SK-N-SH treated with all-trans-retinoic acid at 6 μM for 48 hours (cell line): Measurements from ENCODE around the gene CD86.

Source experiments
- ATAC-seq: fragments of 200-7000 bp; cut with Tn5 transposase; 3 replicates; pipeline ENCODE4 v1.9.1; 2020; ENCODE audit warnings: mild to moderate bottlenecking, moderate library complexity
- ARNTL ChIP-seq: fragments of 450-650 bp; formaldehyde crosslinking; IDR thresholded peaks from 2 replicates; pipeline ENCODE4 v1.5.0; 2020; ENCODE audit warnings: low read depth, mild to moderate bottlenecking, moderate library complexity, borderline replicate concordance
- BACH2 ChIP-seq: fragments of 250-450 bp; sonication (Bioruptor Pico); IDR thresholded peaks from 2 replicates; pipeline ENCODE4 v1.9.0; 2021; ENCODE audit warnings: mild to moderate bottlenecking, borderline replicate concordance
- CREB5 ChIP-seq: fragments of 250-450 bp; sonication (Bioruptor Pico); IDR thresholded peaks from 2 replicates; pipeline ENCODE4 v1.5.1; 2020; ENCODE audit warnings: low read depth, mild to moderate bottlenecking, moderate library complexity
- ESRRG ChIP-seq: fragments of 250-450 bp; sonication (Bioruptor Pico); IDR thresholded peaks from 2 replicates; pipeline ENCODE4 v1.6.1; 2021; ENCODE audit warnings: mild to moderate bottlenecking
- GLIS3 ChIP-seq: fragments of 250-450 bp; sonication (Bioruptor Pico); IDR thresholded peaks from 2 replicates; pipeline ENCODE4 v1.5.0; 2020; ENCODE audit warnings: mild to moderate bottlenecking, moderate library complexity
- OSR1 ChIP-seq: fragments of 250-450 bp; sonication (Bioruptor Pico); IDR thresholded peaks from 2 replicates; pipeline ENCODE4 v1.8.0; 2022; ENCODE audit warnings: moderate library complexity, mild to moderate bottlenecking, inconsistent platforms
- PPARA ChIP-seq: fragments of 250-450 bp; sonication (Bioruptor Pico); IDR thresholded peaks from 2 replicates; pipeline ENCODE4 v1.5.0; 2020; ENCODE audit warnings: mild to moderate bottlenecking, borderline replicate concordance
- RARB ChIP-seq: fragments of 250-450 bp; sonication (Bioruptor Pico); IDR thresholded peaks from 2 replicates; pipeline ENCODE4 v1.8.0; 2021; ENCODE audit warnings: mild to moderate bottlenecking, moderate library complexity
- TCF4 ChIP-seq: fragments of 250-450 bp; sonication (Bioruptor Pico); IDR thresholded peaks from 2 replicates; pipeline ENCODE4 v1.8.0; 2021; ENCODE audit warnings: mild to moderate bottlenecking, moderate library complexity, borderline replicate concordance
- ZC3H10 ChIP-seq: fragments of 250-450 bp; sonication (Bioruptor Pico); IDR thresholded peaks from 2 replicates; pipeline ENCODE4 v1.5.1; 2021; ENCODE audit warnings: mild to moderate bottlenecking, moderate library complexity
- ZFP3 ChIP-seq: fragments of 250-450 bp; sonication (Bioruptor Pico); IDR thresholded peaks from 2 replicates; pipeline ENCODE4 v1.5.0; 2020; ENCODE audit warnings: mild to moderate bottlenecking, moderate library complexity
- ZFP30 ChIP-seq: fragments of 450-650 bp; formaldehyde crosslinking; IDR thresholded peaks from 2 replicates; pipeline ENCODE4 v1.5.0; 2022; ENCODE audit warnings: mild to moderate bottlenecking, moderate library complexity
- ZNF565 ChIP-seq: fragments of 450-650 bp; formaldehyde crosslinking; conservative IDR thresholded peaks from 2 replicates; pipeline ENCODE4 v1.5.0; 2020; ENCODE audit warnings: low read depth, mild to moderate bottlenecking, moderate library complexity
- ZNF70 ChIP-seq: fragments of 450-650 bp; formaldehyde crosslinking; IDR thresholded peaks from 2 replicates; pipeline ENCODE4 v1.5.0; 2020; ENCODE audit warnings: mild to moderate bottlenecking, moderate library complexity
- ZNF8 ChIP-seq: fragments of 450-650 bp; formaldehyde crosslinking; IDR thresholded peaks from 2 replicates; pipeline ENCODE4 v1.5.0; 2020; ENCODE audit warnings: mild to moderate bottlenecking, moderate library complexity
- TF ChIP-seq, protein P1 (sequence below): fragments of 250-450 bp; sonication (Bioruptor Pico); IDR thresholded peaks from 2 replicates; pipeline ENCODE4 v1.8.0; 2020; ENCODE audit warnings: mild to moderate bottlenecking, moderate library complexity, borderline replicate concordance
- TF ChIP-seq, protein P2 (sequence below): fragments of 250-450 bp; sonication (Bioruptor Pico); IDR thresholded peaks from 2 replicates; pipeline ENCODE4 v1.5.1; 2021; ENCODE audit warnings: mild to moderate bottlenecking, moderate library complexity

Gene CD86

DNA sequence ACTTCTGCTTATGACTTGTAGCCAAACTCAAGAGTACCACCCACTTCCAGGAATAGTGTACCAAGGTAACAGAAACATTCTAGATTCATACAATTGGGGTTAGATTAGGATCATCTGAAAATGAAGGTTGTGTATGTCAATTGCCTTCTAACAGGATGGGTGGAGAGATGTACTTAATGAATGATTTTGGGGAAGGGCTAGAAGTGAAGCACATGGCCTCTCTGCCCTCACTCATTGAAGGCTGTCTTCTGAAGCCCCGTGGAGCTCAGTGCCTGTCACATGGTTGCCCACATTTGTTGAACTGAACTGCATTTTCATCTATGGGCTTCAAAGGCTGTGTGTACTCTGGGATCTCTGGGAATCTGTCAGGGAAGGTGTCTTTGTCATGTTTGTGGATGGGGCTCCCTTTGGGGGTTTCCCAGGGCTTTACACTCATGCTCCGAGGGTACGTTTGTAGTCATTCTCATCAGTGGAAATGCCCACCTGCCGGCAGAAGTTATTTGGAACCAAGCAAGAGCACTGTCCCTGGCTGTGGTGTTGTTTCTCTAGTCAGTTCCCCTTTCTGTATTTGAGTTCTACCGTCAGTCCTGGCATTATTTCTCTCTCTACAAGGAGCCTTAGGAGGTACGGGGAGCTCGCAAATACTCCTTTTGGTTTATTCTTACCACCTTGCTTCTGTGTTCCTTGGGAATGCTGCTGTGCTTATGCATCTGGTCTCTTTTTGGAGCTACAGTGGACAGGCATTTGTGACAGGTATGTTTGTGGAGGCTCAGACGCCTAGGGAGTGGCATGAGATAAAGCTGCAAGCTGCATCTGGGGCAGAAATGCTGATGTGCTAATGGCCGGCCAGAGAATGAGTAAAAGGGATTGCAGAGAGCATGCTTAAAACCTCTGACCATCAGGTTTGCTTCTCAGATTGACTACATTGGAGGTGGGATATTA is 22.4 kb downstream of the CD86 start:
- TF ChIP-seq ZFP30 (no peak), CREB5 (CRISPR knock-in tag) (no peak), ZFP3 (no peak), TCF4 (no peak), ESRRG (no peak), GLIS3 (CRISPR knock-in tag) (no peak)
- TF ChIP-seq, protein P1, sequence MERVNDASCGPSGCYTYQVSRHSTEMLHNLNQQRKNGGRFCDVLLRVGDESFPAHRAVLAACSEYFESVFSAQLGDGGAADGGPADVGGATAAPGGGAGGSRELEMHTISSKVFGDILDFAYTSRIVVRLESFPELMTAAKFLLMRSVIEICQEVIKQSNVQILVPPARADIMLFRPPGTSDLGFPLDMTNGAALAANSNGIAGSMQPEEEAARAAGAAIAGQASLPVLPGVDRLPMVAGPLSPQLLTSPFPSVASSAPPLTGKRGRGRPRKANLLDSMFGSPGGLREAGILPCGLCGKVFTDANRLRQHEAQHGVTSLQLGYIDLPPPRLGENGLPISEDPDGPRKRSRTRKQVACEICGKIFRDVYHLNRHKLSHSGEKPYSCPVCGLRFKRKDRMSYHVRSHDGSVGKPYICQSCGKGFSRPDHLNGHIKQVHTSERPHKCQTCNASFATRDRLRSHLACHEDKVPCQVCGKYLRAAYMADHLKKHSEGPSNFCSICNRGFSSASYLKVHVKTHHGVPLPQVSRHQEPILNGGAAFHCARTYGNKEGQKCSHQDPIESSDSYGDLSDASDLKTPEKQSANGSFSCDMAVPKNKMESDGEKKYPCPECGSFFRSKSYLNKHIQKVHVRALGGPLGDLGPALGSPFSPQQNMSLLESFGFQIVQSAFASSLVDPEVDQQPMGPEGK (CRISPR knock-in tag), result no peak
- TF ChIP-seq, protein P2, sequence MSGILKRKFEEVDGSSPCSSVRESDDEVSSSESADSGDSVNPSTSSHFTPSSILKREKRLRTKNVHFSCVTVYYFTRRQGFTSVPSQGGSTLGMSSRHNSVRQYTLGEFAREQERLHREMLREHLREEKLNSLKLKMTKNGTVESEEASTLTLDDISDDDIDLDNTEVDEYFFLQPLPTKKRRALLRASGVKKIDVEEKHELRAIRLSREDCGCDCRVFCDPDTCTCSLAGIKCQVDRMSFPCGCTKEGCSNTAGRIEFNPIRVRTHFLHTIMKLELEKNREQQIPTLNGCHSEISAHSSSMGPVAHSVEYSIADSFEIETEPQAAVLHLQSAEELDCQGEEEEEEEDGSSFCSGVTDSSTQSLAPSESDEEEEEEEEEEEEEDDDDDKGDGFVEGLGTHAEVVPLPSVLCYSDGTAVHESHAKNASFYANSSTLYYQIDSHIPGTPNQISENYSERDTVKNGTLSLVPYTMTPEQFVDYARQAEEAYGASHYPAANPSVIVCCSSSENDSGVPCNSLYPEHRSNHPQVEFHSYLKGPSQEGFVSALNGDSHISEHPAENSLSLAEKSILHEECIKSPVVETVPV, result no peak
- ATAC-seq, result no peak

- no peak for ATAC-seq
- TF ChIP-seq PPARA (CRISPR knock-in tag), result no peak
- no peak for TF ChIP-seq ZNF8
- no peak for TF ChIP-seq OSR1 (CRISPR knock-in tag)
- no peak for TF ChIP-seq ZNF70 (CRISPR knock-in tag)
Observed at GRCh38 chr3:122078235-122078935, 23.2 kb downstream of the CD86 start.

DNA sequence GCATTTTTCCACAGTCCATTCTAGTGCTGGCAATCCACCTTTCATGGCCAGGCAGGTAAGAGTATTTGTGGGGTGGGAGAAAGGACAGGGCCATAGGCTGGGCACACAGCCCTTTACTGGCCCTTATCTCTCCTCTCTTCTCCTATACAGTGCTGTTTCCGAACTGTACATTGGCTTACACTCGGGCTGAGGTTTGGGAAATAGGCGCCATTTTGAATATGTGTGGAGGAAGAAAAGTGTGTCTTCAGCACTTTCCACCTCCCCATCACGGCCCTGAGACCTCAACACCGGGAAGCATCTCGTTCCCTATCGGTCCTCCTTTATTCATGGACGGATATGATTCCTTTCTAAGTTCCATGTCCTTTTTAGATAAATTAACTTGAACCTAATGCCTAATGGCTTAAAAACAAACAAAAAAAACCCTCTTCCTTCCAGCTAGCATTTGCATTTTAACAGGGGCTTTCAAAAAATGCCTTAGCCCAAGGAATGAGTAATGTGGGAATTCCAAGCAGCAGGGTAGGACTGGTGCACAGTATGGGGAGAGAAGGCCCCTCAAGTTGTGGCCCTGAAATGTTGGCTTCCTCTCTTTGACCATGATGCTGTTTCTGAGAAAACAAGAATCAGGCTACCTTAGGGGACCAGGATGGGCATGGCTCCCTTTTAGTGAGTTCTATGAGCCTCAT is 24.5 kb downstream of the CD86 start:
- no peak for ATAC-seq

GRCh38 chr3:122080207-122080587 is 25.0 kb downstream of the CD86 start:
- ATAC-seq, result no peak
- no peak for TF ChIP-seq ARNTL
- no peak for TF ChIP-seq PPARA (CRISPR knock-in tag)

More for the DNA sequence above, 24.5 kb downstream of the CD86 start:
- TF ChIP-seq ZC3H10 (CRISPR knock-in tag), result no peak
- TF ChIP-seq BACH2 (CRISPR knock-in tag), result no peak
- TF ChIP-seq RARB (CRISPR knock-in tag), result no peak

DNA sequence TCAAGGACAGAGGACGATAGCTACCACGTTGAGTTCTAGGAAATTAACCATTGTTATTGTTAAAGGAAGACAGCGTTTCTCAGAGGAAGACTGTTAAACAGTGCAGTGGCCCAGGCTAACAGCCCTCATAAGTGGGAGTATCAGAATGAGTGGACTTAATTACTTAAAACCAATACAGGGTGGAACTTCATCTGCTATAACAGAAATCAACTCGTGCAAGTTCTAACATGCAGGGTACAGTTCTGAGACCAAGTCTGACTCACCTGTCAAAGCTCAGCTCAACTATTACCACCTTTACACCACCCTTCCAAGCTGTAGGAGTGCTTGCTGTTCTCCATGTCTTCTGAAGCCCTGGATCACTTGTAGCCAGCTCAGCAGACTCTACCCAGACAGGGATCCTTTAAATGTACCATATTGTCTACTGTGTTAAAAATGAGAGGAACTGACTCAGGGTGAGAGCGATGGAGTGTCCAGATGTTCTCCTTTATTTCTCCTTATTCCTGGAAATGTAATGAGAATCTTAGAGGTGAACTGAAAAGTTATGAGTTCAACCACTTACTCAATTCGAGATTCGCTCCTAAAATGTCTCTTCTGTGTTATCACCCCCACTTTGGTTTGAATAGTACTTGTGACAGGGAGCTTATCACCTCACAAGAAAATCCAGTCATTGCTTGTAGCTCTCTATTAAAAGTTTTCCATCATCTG is 26.5 kb downstream of the CD86 start:
- TF ChIP-seq TCF4 (no peak), RARB (CRISPR knock-in tag) (no peak), ZNF565 (CRISPR knock-in tag) (no peak), GLIS3 (CRISPR knock-in tag) (no peak), ESRRG (no peak)
- TF ChIP-seq, protein P1 (CRISPR knock-in tag), result no peak
- TF ChIP-seq, all 23 proteins: peak for 0
- no peak for ATAC-seq
